DMS53 treated with DMSO at 0.1 percent for 48 hours (cell line): ENCODE data around the gene SUN1.
"Not testable (repeated sequence)": the region's sequence is repeated elsewhere in the genome, so short reads cannot be mapped to it uniquely, and the experiment has no call there.

Experiments used
- DNase-seq: peaks from one replicate; lab custom pipeline; 2025; ENCODE audit not compliant: unreplicated experiment; lab: John Stamatoyannopoulos, UW

Gene SUN1

GRCh38 chr7:854118-854775 is 22.0 kb downstream of the SUN1 start:
- no peak for DNase-seq

DNA sequence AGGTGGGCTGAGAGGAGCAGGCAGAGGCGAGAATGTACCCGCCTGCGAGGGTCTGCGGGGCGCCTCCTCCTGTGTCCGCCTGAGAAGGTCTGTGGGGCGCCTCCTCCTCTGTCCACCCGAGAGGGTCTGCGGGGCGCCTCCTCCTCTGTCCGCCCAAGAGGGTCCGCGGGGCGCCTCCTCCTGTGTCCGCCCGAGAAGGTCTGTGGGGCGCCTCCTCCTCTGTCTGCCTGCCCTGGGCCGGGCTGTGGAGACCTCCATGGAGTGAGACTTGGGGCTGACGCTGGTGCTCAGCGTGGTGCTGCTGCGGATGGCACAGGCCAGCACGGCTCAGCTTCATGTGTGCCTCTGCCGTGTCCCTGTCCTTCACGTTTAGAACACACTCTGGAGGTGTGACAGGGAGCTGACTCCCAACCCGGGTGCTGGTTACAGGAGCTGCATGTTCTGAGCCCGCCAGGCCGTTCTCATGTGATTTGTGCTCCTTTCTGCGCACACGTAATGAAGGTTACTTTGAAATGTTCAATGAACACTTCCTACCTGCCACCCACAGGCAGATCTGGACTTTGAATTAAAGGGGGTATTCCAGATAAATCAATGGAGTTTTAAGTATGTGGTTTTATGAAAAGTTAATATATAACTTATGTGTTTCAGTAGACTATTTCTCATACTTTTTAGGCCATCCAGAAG is 23.6 kb downstream of the SUN1 start:
- DNase-seq = no peak

GRCh38 chr7:856444-857095 is 24.3 kb downstream of the SUN1 start:
- DNase-seq = no peak

GRCh38 chr7:857661-858060 is 25.4 kb downstream of the SUN1 start:
- DNase-seq = no peak

DNA sequence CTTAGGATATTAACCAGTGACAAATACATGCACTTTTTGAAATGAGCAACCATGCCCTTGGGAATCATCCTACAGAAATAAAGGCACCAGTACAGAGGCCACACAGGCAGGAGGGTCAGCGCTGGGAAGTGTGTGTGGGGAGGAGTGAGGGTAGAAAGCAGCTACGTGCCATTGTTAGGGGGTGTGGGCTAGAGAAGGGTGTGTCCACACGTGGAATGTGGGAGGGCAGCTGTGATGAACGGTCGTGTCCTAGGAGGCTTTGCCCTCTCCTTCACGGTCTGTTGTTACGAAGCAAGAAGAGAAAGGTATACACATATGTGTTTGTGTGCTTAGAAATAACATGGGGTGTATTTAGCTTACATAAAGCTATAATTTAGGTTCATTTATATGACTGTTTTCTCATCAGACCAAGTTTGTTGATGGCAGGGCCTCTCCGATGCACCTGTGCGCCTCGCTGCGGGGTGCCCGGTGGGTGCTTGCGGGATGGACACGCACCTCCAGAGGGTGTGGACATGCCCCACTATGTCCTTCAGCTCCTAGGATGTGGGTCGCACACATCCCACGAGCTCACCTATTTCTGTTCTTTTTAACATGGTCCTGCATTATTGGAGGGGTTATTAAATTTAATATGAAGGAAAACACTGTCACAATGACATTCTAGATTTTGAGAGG is 27.2 kb downstream of the SUN1 start:
- DNase-seq = no peak

GRCh38 chr7:860149-860548 is 27.9 kb downstream of the SUN1 start:
- DNase-seq = no peak

DNA sequence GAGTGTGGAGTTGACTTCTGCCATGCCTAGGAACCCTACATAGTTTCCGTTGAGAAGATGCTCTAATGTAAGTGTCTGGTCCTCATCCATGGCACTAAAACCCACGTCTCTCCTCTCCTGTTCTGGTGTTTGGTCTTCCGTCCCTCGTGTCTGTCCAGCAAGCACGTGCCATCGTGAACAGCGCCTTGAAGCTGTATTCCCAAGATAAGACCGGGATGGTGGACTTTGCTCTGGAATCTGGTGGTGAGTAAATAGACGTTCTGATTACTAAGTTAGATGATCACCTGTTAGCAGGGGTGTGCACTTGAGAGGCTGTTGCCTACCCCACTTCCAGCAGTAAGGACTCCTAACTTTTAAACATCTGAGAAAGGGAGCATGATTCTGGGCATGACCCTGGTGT is 28.9 kb downstream of the SUN1 start:
- DNase-seq = no peak

GRCh38 chr7:862157-862556 is 29.9 kb downstream of the SUN1 start:
- DNase-seq = no peak

GRCh38 chr7:863106-863505 is 30.8 kb downstream of the SUN1 start:
- no peak for DNase-seq

- DNase-seq = no peak
Measured at GRCh38 chr7:865921-866320, 33.6 kb downstream of the SUN1 start.

GRCh38 chr7:867001-867405 is 34.7 kb downstream of the SUN1 start:
- no peak for DNase-seq

- no peak for DNase-seq
Measured at GRCh38 chr7:867406-868188, 35.3 kb downstream of the SUN1 start.

DNA sequence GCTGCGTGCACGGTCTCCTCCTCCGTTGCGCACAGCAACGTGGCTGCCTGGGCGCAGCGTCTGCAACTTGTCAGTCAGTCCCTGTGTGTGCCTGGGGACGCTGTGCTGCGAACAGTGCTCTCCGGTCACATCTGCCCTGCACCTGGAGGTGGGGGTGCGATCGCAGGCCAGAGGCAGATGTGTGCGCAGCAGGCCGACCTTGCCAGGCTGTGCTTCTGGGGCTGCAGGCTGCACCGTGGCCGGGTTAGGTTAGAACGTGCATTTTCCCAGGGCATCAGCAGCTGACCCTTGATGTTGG is 35.9 kb downstream of the SUN1 start:
- DNase-seq = no peak

- DNase-seq = no peak
Measured at GRCh38 chr7:869348-869747, 37.1 kb downstream of the SUN1 start.

DNA sequence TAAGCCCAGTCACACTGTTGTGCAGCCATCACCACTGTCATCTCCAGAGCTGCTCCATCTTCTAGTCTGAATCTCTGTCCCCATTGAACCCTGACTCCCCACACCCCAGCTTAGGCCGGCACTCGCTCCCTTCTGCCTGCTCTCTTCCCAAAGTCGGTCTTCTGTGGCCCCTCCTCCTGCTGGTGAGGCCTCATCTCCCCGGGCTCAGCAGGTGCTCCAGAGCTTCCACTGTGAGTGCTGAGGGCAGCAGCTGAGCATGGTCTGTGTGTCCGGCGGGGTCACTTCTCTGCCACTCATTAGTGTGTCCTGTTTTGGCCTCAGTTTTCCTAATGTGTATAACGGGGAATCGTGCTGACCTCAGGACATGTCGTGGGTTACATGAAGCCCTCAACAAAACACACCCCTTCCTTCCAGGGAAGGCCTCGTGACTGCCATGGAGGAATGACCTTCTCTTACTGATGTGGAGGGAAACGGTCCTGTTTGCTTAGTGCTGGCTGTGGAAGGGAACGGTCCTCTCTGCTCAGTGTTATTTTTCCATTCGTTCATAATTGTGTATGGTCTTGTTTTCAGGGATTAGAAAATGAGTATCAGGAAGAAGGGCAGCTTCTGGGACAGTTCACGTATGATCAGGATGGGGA is 39.7 kb downstream of the SUN1 start:
- DNase-seq = no peak

DNA sequence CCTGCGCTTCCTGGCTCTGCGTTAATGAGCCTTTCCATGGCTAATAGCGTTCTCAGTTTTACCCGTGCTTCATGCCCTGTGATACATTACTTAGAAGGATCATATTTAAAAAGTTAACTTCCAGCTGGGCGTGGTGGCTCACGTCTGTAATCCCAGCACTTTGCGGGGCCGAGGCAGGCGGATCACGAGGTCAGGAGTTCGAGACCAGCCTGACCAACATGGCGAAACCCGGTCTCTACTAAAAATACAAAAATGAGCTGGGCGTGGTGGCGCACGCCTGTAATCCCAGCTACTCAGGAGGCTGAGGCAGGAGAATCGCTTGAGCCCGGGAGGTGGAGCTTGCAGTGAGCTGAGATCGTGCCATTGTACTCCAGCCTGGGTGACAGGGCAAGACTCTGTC is 40.4 kb downstream of the SUN1 start:
- DNase-seq = not testable (repeated sequence)

- peak; percentile 86 for DNase-seq
Measured at GRCh38 chr7:873367-874002, 41.2 kb downstream of the SUN1 start.

GRCh38 chr7:874031-874749 is 41.9 kb downstream of the SUN1 start:
- no peak for DNase-seq

GRCh38 chr7:875051-875450 is 42.8 kb downstream of the SUN1 start:
- peak; percentile 36 for DNase-seq
